Brain microvascular endothelial cell (primary cell): ENCODE data around the gene PCK2.

Experiments
- DNase-seq: peaks from one replicate; pipeline ENCODE4 v3.0.0-alpha.2; 2020
- H3K27ac ChIP-seq: fragments of 250-450 bp; sonication (Bioruptor Pico); 2 replicates; pipeline ENCODE4 v1.5.1; 2020; ENCODE audit warnings: mild to moderate bottlenecking, moderate library complexity
- H3K27me3 ChIP-seq: fragments of 250-450 bp; sonication (Bioruptor Pico); replicated peaks from 2 replicates; pipeline ENCODE4 v1.5.1; 2020; ENCODE audit warnings: mild to moderate bottlenecking
- H3K36me3 ChIP-seq: fragments of 250-450 bp; sonication (Bioruptor Pico); replicated peaks from 2 replicates; pipeline ENCODE4 v1.5.1; 2020; ENCODE audit warnings: mild to moderate bottlenecking
- H3K4me3 ChIP-seq: 2 replicates; pipeline ENCODE4 v1.5.1; 2011; ENCODE audit warnings: low read depth, mild to moderate bottlenecking, control low read depth, low read length, moderate library complexity
- CTCF ChIP-seq: IDR thresholded peaks from 2 replicates; pipeline ENCODE4 v1.5.1; 2011; ENCODE audit warnings: low read depth, mild to moderate bottlenecking, moderate library complexity, low read length, control low read depth, inconsistent platforms; ENCODE audit errors: missing control alignments
- in situ Hi-C: cut with HindIII; loops from 2 replicates; pipeline ENCODE4 v1.10.0; 2017; ENCODE audit warnings: low sequenced_read_pairs, low pct_ligation_motif_present

Gene PCK2

GRCh38 chr14:24053548-24054323 lies 40.4 kb upstream of the PCK2 start:
- in situ Hi-C loops: no loop called here

GRCh38 chr14:24054324-24054641 lies 39.8 kb upstream of the PCK2 start:
- no peak for TF ChIP-seq CTCF
- in situ Hi-C loops: no loop called here
- DNase-seq: no peak
- no peak overlapping the region for H3K27ac ChIP-seq
- H3K27me3 ChIP-seq: no peaks in the 10 kb centered on the region
- H3K36me3 ChIP-seq: no peaks in the 10 kb centered on the region
- H3K4me3 ChIP-seq: no peak overlapping the region

More at GRCh38 chr14:24053548-24054323, 40.4 kb upstream of the PCK2 start:
- no peak for DNase-seq
- no peak overlapping the region for H3K27ac ChIP-seq
- no peaks in the 10 kb centered on the region for H3K27me3 ChIP-seq
- no peak for TF ChIP-seq CTCF
- H3K36me3 ChIP-seq: no peaks in the 10 kb centered on the region
- H3K4me3 ChIP-seq: no peak overlapping the region

GRCh38 chr14:24054646-24055045 lies 39.5 kb upstream of the PCK2 start:
- in situ Hi-C loops: no loop called here
- H3K4me3 ChIP-seq: no peak overlapping the region

DNA sequence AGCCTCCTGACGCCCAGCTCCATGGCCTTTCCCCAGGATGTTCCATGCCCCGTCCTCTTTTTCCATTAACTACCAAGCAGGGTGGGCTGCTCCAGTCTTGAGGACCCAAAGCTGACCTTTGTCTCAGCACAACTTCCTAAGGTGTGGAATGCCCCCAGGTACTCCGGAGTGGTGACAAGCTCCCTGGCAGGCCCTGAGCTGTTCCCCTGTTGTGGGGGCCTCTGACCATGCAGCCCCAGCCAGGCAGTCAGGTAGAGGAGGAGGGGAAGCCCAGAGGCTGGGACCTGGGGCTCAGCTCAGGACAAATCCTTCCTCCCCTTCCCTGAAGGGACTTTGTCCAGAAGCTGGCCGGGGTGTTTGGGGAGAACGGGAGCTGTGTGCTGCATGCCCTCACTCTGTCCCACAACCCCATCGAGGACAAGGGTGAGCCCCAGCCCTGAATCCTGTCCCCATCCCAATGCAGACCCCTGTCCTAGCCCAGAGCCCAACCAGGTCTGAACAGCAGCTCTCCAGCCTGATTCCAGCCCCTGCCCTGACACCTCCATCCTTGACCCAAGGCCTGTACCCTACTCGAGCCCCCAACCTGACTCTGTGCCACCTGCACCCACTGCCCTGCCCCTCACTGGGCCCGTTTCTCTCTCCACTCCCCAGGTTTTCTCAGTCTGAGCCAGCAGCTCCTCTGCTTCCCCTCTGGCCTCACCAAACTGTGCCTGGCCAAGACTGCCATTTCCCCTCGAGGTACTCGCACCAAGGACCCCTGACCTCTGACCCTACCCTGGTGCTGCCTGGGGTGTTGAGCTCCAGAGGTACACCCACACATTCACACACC lies 37.9 kb upstream of the PCK2 start:
- H3K4me3 ChIP-seq: no peak overlapping the region
- no peaks in the 10 kb centered on the region for H3K36me3 ChIP-seq
- H3K27me3 ChIP-seq: no peaks in the 10 kb centered on the region
- no peak overlapping the region for H3K27ac ChIP-seq
- in situ Hi-C loops: no loop called here
- no peak for TF ChIP-seq CTCF
- DNase-seq: no peak

More at GRCh38 chr14:24054646-24055045, 39.5 kb upstream of the PCK2 start:
- H3K27me3 ChIP-seq: no peaks in the 10 kb centered on the region
- H3K27ac ChIP-seq: no peak overlapping the region
- no peaks in the 10 kb centered on the region for H3K36me3 ChIP-seq
- TF ChIP-seq CTCF: no peak
- DNase-seq: no peak

DNA sequence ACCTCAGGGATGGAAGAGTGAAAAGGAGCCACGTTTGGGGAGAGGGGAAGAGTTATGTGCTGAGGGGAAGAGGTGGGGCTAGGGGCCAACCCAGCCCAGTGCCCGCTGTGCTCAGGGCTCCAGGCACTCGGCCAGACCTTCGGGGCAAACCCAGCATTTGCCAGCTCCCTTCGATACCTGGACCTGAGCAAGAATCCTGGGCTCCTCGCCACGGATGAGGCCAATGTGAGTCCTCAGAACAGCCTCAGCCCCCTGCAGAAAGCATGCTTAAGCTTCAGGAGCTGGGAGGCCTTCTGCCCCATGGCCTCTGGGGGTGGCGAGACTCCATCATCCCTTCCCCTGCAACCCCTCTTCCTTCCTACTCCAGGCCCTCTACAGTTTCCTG lies 37.3 kb upstream of the PCK2 start:
- Histone ChIP-seq H3K27ac (no peak overlapping the region), H3K36me3 (no peaks in the 10 kb centered on the region), H3K27me3 (no peaks in the 10 kb centered on the region), H3K4me3 (no peak overlapping the region)
- TF ChIP-seq CTCF: no peak
- in situ Hi-C loops: no loop called here
- DNase-seq: no peak
